GM21526 (cell line): Measurements from ENCODE around the gene ACVR1.

Experiments used
- ATAC-seq: cut with Tn5 transposase; IDR thresholded peaks from one replicate; pipeline ENCODE4 v1.9.1; 2021; ENCODE audit warnings: moderate library complexity; ENCODE audit not compliant: unreplicated experiment, low FRiP score

ACVR1 gene

GRCh38 chr2:157857881-157858280 is 18.2 kb downstream of the ACVR1 start:
- ATAC-seq: no peak

GRCh38 chr2:157856187-157856515 is 20.0 kb downstream of the ACVR1 start:
- ATAC-seq: no peak

GRCh38 chr2:157853820-157854219 is 22.3 kb downstream of the ACVR1 start:
- no peak for ATAC-seq

- no peak for ATAC-seq
Measured at GRCh38 chr2:157853211-157853610, 22.9 kb downstream of the ACVR1 start.

- no peak for ATAC-seq
Measured at GRCh38 chr2:157849591-157849990, 26.5 kb downstream of the ACVR1 start.

GRCh38 chr2:157848213-157848612 is 27.9 kb downstream of the ACVR1 start:
- no peak for ATAC-seq

- no peak for ATAC-seq
Measured at GRCh38 chr2:157845081-157845480, 31.0 kb downstream of the ACVR1 start.

- no peak for ATAC-seq
Measured at GRCh38 chr2:157843935-157844334, 32.2 kb downstream of the ACVR1 start.

- no peak for ATAC-seq
Measured at GRCh38 chr2:157843081-157843480, 33.0 kb downstream of the ACVR1 start.

GRCh38 chr2:157842106-157842879 is 33.8 kb downstream of the ACVR1 start:
- no peak for ATAC-seq

- ATAC-seq: no peak
Measured at GRCh38 chr2:157841485-157841884, 34.6 kb downstream of the ACVR1 start.

GRCh38 chr2:157840568-157841156 is 35.5 kb downstream of the ACVR1 start:
- no peak for ATAC-seq

- ATAC-seq: no peak
Measured at GRCh38 chr2:157839822-157840221, 36.3 kb downstream of the ACVR1 start.

GRCh38 chr2:157839162-157839801 is 36.8 kb downstream of the ACVR1 start:
- ATAC-seq: no peak

GRCh38 chr2:157838442-157839161 is 37.5 kb downstream of the ACVR1 start:
- no peak for ATAC-seq

GRCh38 chr2:157837851-157838441 is 38.2 kb downstream of the ACVR1 start:
- ATAC-seq: no peak

- ATAC-seq: no peak
Measured at GRCh38 chr2:157836531-157836930, 39.6 kb downstream of the ACVR1 start.

- no peak for ATAC-seq
Measured at GRCh38 chr2:157835425-157835824, 40.7 kb downstream of the ACVR1 start.

- ATAC-seq: no peak
Measured at GRCh38 chr2:157835006-157835405, 41.1 kb downstream of the ACVR1 start.

GRCh38 chr2:157833721-157834120 is 42.4 kb downstream of the ACVR1 start:
- ATAC-seq: no peak
